Urothelium cell line (cell line): ENCODE measurements around the gene IBTK.
"Not testable (repeated sequence)": the region's sequence is repeated elsewhere in the genome, so short reads cannot be mapped to it uniquely, and the experiment has no call there.

Source experiments
- DNase-seq: peaks from one replicate; pipeline ENCODE4 v3.0.0; 2011; ENCODE audit warnings: low spot score, mixed read lengths
- FAIRE-seq: peaks from 2 replicates; lab custom pipeline; 2011; peaks lifted over from hg19 to GRCh38; lab: Jason Lieb, UNC

The IBTK gene

DNA sequence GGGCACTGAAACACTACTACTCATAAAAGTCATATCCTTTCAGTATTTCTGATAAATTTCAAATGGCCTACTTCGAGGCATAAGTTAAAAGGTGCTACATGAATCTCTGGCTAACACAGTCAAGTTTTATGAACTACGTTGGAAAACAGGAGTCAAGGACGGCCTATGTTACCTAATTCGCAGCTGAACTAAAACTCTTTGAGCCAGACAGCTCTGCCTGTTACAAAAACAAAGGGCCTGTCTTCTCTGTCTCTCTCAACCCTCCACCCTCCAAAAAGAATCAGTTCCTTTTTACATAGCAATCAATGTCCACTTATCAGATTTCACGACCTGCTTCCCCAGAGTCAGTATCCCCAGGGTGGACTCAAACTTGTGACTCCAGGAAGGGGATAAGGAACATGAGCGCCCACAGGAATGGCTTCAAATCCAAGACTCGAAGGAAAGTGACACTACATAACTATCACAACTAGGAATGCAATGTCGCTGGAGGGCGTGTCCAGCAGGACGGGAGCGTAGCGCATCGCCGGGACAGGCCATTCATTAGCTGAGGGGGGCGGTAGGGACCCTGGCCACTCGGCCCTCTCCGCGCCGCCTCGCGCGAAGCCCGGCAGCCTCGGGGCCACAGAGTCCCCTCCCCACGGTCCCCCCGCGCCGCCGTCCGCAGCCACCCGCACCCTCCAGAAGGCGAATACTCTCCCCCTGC lies 591 bp downstream of the IBTK start:
- FAIRE-seq: no peak
- DNase-seq: peak; percentile 49

DNA sequence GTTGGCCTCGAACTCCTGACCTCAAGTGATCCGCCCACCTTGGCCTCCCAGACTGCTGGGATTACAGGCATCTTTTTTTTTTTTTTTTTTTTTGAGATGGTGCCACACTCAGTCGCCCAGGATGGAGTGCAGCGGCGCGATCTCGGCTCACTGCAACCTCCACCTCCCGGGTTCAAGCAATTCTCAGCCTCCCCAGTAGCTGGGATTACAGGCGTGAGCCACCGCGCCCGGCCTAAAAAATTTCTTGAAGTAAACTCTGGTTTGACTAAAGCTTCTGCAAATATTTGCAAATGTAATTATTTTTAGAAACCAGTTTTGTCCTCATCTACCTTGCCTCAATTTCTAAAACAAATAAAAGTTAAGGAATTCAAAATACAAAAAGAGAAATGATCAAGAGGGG lies 1.2 kb downstream of the IBTK start:
- FAIRE-seq: no peak
- DNase-seq: no peak

- FAIRE-seq (no peak), DNase-seq (no peak)
Observed at GRCh38 chr6:82245376-82245775, 2.2 kb downstream of the IBTK start.

DNA sequence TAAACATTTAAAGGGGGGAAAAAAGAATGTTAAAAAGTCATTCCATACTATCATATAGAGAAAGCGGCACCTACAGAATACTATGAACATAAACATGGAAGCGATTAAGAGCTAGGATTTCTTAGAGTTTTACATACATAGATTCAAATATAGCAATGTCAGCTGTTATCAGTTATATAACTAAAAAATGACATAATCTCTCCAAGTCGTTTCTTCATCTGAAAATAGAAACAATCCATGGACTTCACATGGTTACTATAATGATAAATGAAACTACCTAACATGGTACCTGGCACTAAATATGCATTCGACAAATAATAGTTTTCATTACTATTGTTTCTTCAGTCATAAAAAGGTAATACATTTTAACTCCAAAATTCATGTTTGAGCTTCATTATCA lies 3.7 kb downstream of the IBTK start:
- DNase-seq (no peak), FAIRE-seq (no peak)

GRCh38 chr6:82240186-82240585 lies 7.4 kb downstream of the IBTK start:
- DNase-seq (no peak), FAIRE-seq (no peak)

GRCh38 chr6:82239597-82239996 lies 7.9 kb downstream of the IBTK start:
- FAIRE-seq: no peak
- no peak for DNase-seq

GRCh38 chr6:82237013-82237412 lies 10.5 kb downstream of the IBTK start:
- FAIRE-seq: no peak
- no peak for DNase-seq

GRCh38 chr6:82227770-82228169 lies 19.8 kb downstream of the IBTK start:
- FAIRE-seq: no peak
- no peak for DNase-seq

- DNase-seq (no peak), FAIRE-seq (no peak)
Observed at GRCh38 chr6:82220167-82220566, 27.4 kb downstream of the IBTK start.

DNA sequence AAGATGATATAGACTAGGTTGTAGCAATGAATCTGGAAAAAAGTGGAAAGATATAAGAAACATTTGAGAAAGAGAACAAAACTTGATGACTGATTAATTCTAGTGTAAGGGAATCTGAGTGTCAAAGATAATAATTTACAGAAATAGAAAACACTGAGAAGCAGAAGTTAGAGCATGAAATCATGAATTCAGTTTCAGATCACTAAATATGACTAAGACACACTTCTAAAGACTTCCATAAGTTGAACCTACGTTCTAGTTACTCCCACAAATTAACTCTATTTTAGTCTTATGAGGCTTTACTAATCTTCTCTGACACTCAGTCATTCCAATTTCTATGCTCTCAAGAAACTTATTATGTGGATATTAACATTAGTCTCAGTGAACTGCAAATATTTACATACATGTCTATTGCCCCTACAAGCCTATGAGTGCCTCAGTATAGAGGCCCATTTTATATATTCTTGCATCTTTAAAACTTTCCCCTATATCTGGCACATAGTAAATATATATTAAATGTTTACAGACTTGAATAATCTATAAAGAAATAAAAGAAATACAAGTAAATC lies 30.4 kb downstream of the IBTK start:
- DNase-seq: no peak
- FAIRE-seq: no peak

DNA sequence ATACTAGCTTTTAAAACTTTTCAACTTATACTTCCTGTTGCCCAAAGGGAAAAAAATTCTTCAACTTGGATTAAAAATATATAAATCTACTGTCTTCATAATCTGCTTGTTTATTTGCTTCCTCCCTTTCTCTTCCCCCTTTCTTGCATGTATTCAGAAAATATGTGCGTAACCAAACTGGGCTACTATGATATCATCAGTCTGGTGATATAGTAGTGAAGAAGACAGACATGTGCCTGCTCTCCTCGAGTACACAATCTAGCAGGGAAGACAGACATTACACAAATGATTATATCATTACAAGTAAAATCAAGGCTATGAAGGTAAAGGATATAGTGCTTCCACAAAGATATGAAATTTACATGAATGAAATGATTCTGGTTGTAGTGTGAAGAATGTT lies 31.0 kb downstream of the IBTK start:
- DNase-seq: no peak
- FAIRE-seq: no peak

DNA sequence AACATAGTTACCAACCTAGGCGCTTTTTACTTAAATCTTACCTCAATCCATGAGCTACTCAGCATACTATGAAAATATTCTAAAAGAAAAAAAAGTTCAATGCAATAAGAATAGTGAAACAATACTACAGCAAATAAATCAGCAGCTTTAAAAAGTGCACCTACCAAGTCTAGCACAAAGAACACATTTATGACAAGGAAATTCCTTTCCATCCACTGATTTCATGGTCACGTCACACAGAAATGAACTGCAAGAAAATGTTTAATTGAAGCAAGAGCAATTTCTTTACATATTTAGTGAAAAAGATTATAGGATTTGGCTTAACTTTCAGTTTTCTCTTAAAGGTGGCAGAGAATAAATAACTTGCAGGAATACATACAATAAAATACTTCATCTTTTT lies 36.2 kb downstream of the IBTK start:
- DNase-seq (no peak), FAIRE-seq (no peak)

GRCh38 chr6:82208913-82209312 lies 38.6 kb downstream of the IBTK start:
- DNase-seq: no peak
- FAIRE-seq: no peak

GRCh38 chr6:82205930-82206392 lies 41.6 kb downstream of the IBTK start:
- FAIRE-seq (no peak), DNase-seq (no peak)

- FAIRE-seq (no peak), DNase-seq (no peak)
Observed at GRCh38 chr6:82204020-82204419, 43.5 kb downstream of the IBTK start.

GRCh38 chr6:82197784-82198183 lies 49.8 kb downstream of the IBTK start:
- no peak for FAIRE-seq

DNA sequence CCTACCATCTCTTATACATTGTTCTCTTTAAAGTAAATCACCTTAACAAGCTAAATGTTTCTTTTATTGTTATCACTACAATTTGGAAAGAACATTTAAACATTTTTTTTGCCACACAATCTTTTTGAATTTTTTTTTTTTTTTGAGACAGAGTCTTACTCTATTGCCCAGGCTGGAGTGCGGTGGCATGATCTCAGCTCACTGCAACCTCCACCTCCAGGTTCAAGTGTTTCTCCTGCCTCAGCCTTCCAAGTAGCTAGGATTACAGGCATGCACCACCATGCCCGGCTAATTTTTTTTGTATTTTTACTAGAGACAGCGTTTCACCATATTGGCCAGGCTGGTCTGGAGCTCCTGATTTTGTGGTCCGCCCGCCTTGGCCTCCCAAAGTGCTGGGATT lies 50.3 kb downstream of the IBTK start:
- not testable (repeated sequence) for DNase-seq, FAIRE-seq

More at GRCh38 chr6:82197784-82198183, 49.8 kb downstream of the IBTK start:
- no peak for DNase-seq

DNA sequence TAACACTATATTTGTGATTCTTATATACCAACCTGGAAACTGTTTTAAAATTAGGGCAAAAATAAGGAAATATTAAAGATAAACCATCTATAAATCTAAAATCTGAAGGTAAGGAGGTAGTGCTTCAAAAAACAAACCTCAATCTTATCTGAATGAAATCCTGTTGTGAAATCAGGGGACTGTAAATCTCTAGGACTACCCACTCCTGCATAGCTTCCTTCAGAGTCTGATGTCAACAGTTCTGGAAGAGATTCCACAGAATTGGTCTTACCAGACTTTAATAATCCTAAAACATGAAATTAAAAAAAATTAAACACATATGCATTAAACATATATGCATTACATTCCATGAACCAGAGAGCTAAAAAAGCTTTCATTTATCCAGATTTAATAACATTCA lies 51.4 kb downstream of the IBTK start:
- DNase-seq (no peak), FAIRE-seq (no peak)

- DNase-seq (no peak), FAIRE-seq (no peak)
Observed at GRCh38 chr6:82195619-82196018, 51.9 kb downstream of the IBTK start.

DNA sequence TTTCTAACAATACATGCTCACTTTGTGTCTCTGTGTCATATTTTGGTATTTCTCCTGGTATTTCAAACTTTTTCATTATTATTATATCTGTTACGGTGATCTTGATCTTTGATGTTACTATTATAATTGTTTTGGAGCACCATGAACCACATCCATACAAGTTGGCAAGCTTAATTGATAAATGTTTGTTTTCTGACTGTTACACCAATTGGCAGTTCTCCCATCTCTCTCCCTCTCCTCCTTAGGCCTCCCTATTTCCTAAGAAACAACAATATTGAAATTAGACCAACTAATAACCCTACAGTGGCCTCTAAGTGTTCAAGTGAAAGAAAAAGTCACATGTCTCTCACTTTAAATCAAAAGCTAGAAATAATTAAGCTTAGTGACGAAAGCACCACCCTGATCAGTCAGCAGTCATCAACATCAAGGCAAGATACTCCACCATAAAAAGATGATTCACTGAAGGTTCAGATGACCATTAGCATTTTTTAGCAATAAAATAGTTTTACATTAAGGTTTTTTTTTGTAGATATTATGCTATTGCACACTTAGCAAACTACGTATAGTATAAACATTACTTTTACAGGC lies 61.5 kb downstream of the IBTK start:
- FAIRE-seq: no peak
- DNase-seq: no peak

GRCh38 chr6:82183642-82184282 lies 63.8 kb downstream of the IBTK start:
- no peak for FAIRE-seq
- no peak for DNase-seq

- no peak for FAIRE-seq
- DNase-seq: peak; percentile 0
Observed at GRCh38 chr6:82182756-82183155, 64.8 kb downstream of the IBTK start.
